GM12878 (cell line): ENCODE data around the gene CARS2.

Experiments used
- CREM ChIP-seq: IDR thresholded peaks from 2 replicates; pipeline ENCODE4 v1.6.1; 2014; ENCODE audit warnings: antibody characterized with exemption, low read depth
- POLR2A ChIP-seq: IDR thresholded peaks from 2 replicates; pipeline ENCODE4 v1.6.1; 2011; ENCODE audit warnings: low read depth, mild to moderate bottlenecking, low read length

DNA sequence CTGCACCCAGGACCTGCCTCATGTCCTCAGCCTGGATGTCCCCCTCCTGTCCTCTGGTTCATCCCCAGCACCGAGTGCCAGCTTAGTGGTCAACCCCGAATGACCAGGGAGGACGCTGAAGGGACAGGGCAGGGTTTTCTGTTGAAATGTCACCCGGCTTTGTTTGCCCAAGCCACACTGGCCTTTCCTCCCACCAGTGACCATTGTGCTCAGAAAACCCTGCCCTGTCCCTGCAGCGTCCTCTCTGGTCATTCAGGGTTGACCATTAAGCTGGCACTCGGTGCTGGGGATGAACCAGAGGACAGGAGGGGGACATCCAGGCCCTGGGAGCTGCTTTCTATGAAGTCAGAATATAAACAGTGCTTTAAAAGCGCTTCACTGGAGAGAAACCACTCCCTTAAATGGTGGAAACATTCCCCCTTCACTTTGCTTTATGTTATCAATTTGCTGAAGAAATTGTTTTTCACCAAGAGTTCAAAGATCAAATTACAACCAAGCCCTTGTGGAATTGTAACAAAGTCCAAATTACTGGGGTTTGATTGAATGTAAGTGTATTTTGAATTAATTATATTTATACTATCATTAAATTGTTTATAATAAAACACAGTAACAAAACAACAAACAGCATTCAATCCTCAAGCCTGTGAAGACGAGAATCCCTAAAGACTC, 21.4 kb downstream of the CARS2 start:
- peak; percentile 1; the same call in 1 of the 2 replicates for TF ChIP-seq POLR2A
- TF ChIP-seq CREM: no peak
